ENCODE measurements around the gene RALBP1.

GRCh38 chr18:9474983-9475642 lies at the start of gene RALBP1:
- TF ChIP-seq CTCF (IDR thresholded peaks at IDR 0.05) (peak in 3 of 4 experiments; percentile 10 to 70 (median 14)), POLR2A (IDR thresholded peaks at IDR 0.05) (peak; percentile 48 to 69), POLR2AphosphoS5 (IDR thresholded peaks at IDR 0.05) (peak; percentile 70), EP300 (IDR thresholded peaks at IDR 0.05) (no peak)
